Superior temporal gyrus (tissue), 1 donor: ENCODE data around the gene SMG9.
A peak's percentile ranks its signal among the peaks of the same experiment; 100 is the strongest.

Experiments used
- DNase-seq: peaks from one replicate; pipeline ENCODE4 v3.0.0-alpha.2; 2016; ENCODE audit errors: extremely low spot score

Gene SMG9

GRCh38 chr19:43754503-43755255 is at the start of gene SMG9:
Gene SMG9 (minus strand): TSS chr19:43754962. CDS start chr19:43750741, 4,221 bp downstream.
- DNase-seq, result peak; percentile 98

GRCh38 chr19:43804432-43804831 is 49.7 kb upstream of the SMG9 start:
- DNase-seq, result no peak

GRCh38 chr19:43802216-43802951 is 47.6 kb upstream of the SMG9 start, which contains the start of gene LYPD5:
Gene LYPD5 (minus strand): TSS chr19:43802447. CDS start chr19:43802380, 67 bp downstream.
- no peak for DNase-seq

GRCh38 chr19:43799502-43800142 is 44.9 kb upstream of the SMG9 start:
- DNase-seq, result no peak

- DNase-seq, result peak; percentile 17
Observed at GRCh38 chr19:43798546-43799409, 44.0 kb upstream of the SMG9 start.

- DNase-seq, result no peak
Observed at GRCh38 chr19:43798026-43798545, 43.3 kb upstream of the SMG9 start.

GRCh38 chr19:43797556-43797955 is 42.8 kb upstream of the SMG9 start:
- no peak for DNase-seq

- no peak for DNase-seq
Observed at GRCh38 chr19:43797118-43797517, 42.4 kb upstream of the SMG9 start.

GRCh38 chr19:43790587-43790986 is 35.8 kb upstream of the SMG9 start:
- DNase-seq, result no peak

GRCh38 chr19:43789029-43789428 is 34.3 kb upstream of the SMG9 start:
- DNase-seq, result no peak

- no peak for DNase-seq
Observed at GRCh38 chr19:43786665-43787064, 31.9 kb upstream of the SMG9 start.

- peak; percentile 86 for DNase-seq
Observed at GRCh38 chr19:43784981-43785808, 30.4 kb upstream of the SMG9 start.

GRCh38 chr19:43784241-43784980 is 29.6 kb upstream of the SMG9 start:
- DNase-seq, result no peak

- DNase-seq, result no peak
Observed at GRCh38 chr19:43783636-43784035, 28.9 kb upstream of the SMG9 start.

GRCh38 chr19:43782689-43783231 is 28.0 kb upstream of the SMG9 start:
- no peak for DNase-seq

- no peak for DNase-seq
Observed at GRCh38 chr19:43782311-43782660, 27.5 kb upstream of the SMG9 start.

- no peak for DNase-seq
Observed at GRCh38 chr19:43781630-43782310, 27.0 kb upstream of the SMG9 start.

- no peak for DNase-seq
Observed at GRCh38 chr19:43780706-43781525, 26.2 kb upstream of the SMG9 start, which contains the start of gene KCNN4. Gene KCNN4 (minus strand): TSS chr19:43780973. CDS start chr19:43780861, 112 bp downstream.
